Measurements from ENCODE around the gene EXOSC10. TPM values are rescaled to one million over a fixed set of nuclear protein-coding genes. Genes with fewer than 3 reads are reported as not detected.
"Not testable (repeated sequence)": the region's sequence is repeated elsewhere in the genome, so short reads cannot be mapped to it uniquely, and the experiment has no call there.

EXOSC10 gene
- total RNA-seq, 5 donors from 2014 or later (not counting 1 experiment from before 2014, with no cell fraction given): 72.5 to 85.2 (median 82.1) TPM

DNA sequence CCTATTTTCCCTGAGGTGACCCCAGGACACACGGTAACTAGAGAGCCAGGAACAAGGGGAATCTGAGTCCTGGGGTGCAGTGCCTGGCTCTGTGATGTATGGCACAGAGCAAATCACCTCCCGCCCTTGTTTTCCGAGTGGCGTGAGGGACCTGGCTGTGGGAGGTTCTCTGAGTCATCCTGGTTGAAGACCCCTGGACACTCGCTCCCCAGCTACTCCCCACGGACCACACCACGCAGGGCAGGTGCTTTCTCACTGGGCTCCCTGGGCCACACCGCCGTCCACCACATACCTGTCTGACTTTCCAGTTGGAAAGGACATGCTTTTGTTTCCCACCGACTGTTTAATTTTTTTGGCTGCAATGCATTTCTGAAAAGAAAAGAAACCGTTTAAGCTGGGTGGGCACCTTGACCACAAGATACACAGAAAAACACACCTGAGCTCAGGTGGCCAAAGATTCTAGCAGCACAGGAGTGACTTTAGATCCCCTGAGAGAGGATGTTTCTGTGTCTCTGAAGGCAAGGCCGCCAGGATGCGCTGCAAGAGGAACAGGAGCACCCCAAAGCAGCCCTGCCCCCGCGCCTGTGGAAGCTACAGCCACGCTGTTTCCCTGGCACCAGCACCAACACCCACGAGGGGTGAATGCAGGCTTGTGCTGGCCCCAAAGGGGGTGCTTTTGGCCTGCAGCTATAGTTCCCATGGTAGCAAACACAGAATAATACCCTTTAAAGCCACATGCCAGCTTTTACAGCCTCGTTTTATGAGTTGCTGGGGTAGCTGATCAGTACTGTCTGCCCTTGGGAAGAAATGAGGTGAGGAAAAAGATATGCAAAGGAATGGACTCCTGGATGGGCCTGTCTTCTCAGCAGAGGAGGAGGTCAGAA is 31.7 kb downstream of the EXOSC10 start:
- Histone ChIP-seq H3K4me1 (ENCODE audit: control insufficient read depth in 1 of 2, extremely low read depth in 1 of 2, insufficient read depth in 2 of 2, low read length in 2 of 2) (peaks cover 0 to 4% of the 10 kb centered on the region in 2 experiments), H3K27ac (ENCODE audit: low read length) (no peak overlapping the region), H3K27me3 (replicated peaks in 1 of 2; ENCODE audit: control insufficient read depth in 2 of 2, extremely low read depth in 1 of 2, insufficient read depth in 2 of 2, low read length in 1 of 2) (no peaks in the 10 kb centered on the region), H3K36me3 (ENCODE audit: control insufficient read depth in 2 of 2, extremely low read depth in 1 of 2, insufficient read depth in 1 of 2, low read length in 1 of 2) (peaks cover 23 to 73% of the 10 kb centered on the region in 2 donors), H3K9me3 (no peaks in the 10 kb centered on the region), H3K4me3 (ENCODE audit: control insufficient read depth in 1 of 2, extremely low read depth in 1 of 2, low read length in 1 of 2) (no peak overlapping the region)
- DNase-seq: no peak
- H3K9me3 Mint-ChIP-seq: no peaks in the 10 kb centered on the region
- H3K4me3 Mint-ChIP-seq: no peak overlapping the region
- ChIA-PET POLR2A (no interaction called here), CTCF (no interaction called here)
- no peak overlapping the region for H3K27ac Mint-ChIP-seq
- H3K4me1 Mint-ChIP-seq: peaks cover 5 to 6% (median 6%) of the 10 kb centered on the region in 3 donors
- H3K27me3 Mint-ChIP-seq: no peaks in the 10 kb centered on the region
- 97% methylated on average over 12 of the region's 18 CpGs for WGBS (ENCODE audit: insufficient coverage)
- H3K36me3 Mint-ChIP-seq: peaks cover 60% of the 10 kb centered on the region
- no peak for ATAC-seq (replicated peaks in 1 of 4)

DNA sequence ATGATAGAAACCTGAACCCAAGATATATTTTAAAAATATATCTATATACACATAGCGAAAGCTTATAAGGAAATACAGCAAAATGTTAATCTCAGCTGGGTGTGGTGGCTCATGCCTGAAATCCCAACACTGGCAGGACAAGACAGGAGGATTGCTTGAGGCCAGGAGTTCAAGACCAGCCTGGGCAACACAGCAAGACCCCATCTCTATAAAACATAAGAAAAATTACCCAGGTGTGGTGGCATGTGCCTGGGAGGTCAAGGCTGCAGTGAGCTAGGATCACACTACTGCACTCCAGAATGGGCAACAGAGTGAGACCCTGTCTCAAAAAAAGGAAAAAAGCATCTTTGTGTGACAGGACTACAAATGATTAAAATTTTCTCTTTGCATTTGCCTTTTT is 33.9 kb downstream of the EXOSC10 start:
- no peak overlapping the region for H3K4me3 ChIP-seq (ENCODE audit: control insufficient read depth in 1 of 2, extremely low read depth in 1 of 2, low read length in 1 of 2)
- H3K4me1 Mint-ChIP-seq: peaks cover 12 to 24% (median 21%) of the 10 kb centered on the region in 3 donors
- no peaks in the 10 kb centered on the region for H3K27me3 Mint-ChIP-seq
- H3K27me3 ChIP-seq (replicated peaks in 1 of 2; ENCODE audit: control insufficient read depth in 2 of 2, extremely low read depth in 1 of 2, insufficient read depth in 2 of 2, low read length in 1 of 2): no peaks in the 10 kb centered on the region
- WGBS (ENCODE audit: insufficient coverage): no CpG with 5 or more reads among the region's 1 CpG
- H3K36me3 Mint-ChIP-seq: peaks cover 43% of the 10 kb centered on the region
- no peak overlapping the region for H3K4me3 Mint-ChIP-seq
- H3K36me3 ChIP-seq (ENCODE audit: control insufficient read depth in 2 of 2, extremely low read depth in 1 of 2, insufficient read depth in 1 of 2, low read length in 1 of 2): peaks cover 16 to 54% of the 10 kb centered on the region in 2 donors
- H3K4me1 ChIP-seq (ENCODE audit: control insufficient read depth in 1 of 2, extremely low read depth in 1 of 2, insufficient read depth in 2 of 2, low read length in 2 of 2): peaks cover 3 to 18% of the 10 kb centered on the region in 2 experiments
- ChIA-PET CTCF (no interaction called here), POLR2A (no interaction called here)
- ATAC-seq (replicated peaks in 1 of 4): no peak
- DNase-seq: no peak
- no peak overlapping the region for H3K27ac Mint-ChIP-seq
- H3K9me3 Mint-ChIP-seq: no peaks in the 10 kb centered on the region
- no peak overlapping the region for H3K27ac ChIP-seq (ENCODE audit: low read length)
- H3K9me3 ChIP-seq: no peaks in the 10 kb centered on the region

DNA sequence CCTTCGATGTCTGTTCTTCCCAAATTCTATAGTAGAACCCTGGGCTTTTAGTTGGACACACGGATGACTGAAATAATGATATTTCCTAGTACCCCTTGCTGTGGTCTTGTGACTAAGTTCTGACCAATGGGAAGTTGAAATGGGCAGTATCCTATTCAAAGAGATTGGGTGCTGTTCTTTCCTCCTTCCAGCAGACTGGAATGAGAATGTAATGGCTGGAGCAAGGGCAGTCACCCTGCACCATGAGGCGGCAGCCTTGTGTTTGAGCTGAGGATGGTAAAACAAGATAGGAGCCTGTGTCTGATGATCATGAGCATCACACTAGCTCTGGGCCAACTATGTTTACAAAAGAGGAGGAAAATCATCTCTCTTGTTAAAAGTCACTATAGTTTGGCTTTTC is 34.7 kb downstream of the EXOSC10 start:
- CTCF ChIA-PET: interaction anchor here in 1 of 2 donors (0.7 kb wide), 1 partner anchor 9 kb away, joined by 3 read pairs; no protein-coding TSS in a partner anchor
- Histone ChIP-seq H3K4me1 (ENCODE audit: control insufficient read depth in 1 of 2, extremely low read depth in 1 of 2, insufficient read depth in 2 of 2, low read length in 2 of 2) (peaks cover 7 to 25% of the 10 kb centered on the region in 2 experiments), H3K27me3 (replicated peaks in 1 of 2; ENCODE audit: control insufficient read depth in 2 of 2, extremely low read depth in 1 of 2, insufficient read depth in 2 of 2, low read length in 1 of 2) (no peaks in the 10 kb centered on the region), H3K27ac (ENCODE audit: low read length) (no peak overlapping the region), H3K36me3 (ENCODE audit: control insufficient read depth in 2 of 2, extremely low read depth in 1 of 2, insufficient read depth in 1 of 2, low read length in 1 of 2) (peaks cover 15 to 46% of the 10 kb centered on the region in 2 donors), H3K4me3 (ENCODE audit: control insufficient read depth in 1 of 2, extremely low read depth in 1 of 2, low read length in 1 of 2) (no peak overlapping the region), H3K9me3 (no peaks in the 10 kb centered on the region)
- WGBS (ENCODE audit: insufficient coverage): no CpG with 5 or more reads among the region's 3 CpGs
- Mint-ChIP-seq H3K27me3 (no peaks in the 10 kb centered on the region), H3K9me3 (no peaks in the 10 kb centered on the region), H3K36me3 (peaks cover 38% of the 10 kb centered on the region), H3K4me1 (peaks cover 18 to 28% (median 27%) of the 10 kb centered on the region in 3 donors), H3K27ac (no peak overlapping the region), H3K4me3 (no peak overlapping the region)
- DNase-seq: no peak
- ATAC-seq (replicated peaks in 1 of 4): no peak
- POLR2A ChIA-PET: no interaction called here

DNA sequence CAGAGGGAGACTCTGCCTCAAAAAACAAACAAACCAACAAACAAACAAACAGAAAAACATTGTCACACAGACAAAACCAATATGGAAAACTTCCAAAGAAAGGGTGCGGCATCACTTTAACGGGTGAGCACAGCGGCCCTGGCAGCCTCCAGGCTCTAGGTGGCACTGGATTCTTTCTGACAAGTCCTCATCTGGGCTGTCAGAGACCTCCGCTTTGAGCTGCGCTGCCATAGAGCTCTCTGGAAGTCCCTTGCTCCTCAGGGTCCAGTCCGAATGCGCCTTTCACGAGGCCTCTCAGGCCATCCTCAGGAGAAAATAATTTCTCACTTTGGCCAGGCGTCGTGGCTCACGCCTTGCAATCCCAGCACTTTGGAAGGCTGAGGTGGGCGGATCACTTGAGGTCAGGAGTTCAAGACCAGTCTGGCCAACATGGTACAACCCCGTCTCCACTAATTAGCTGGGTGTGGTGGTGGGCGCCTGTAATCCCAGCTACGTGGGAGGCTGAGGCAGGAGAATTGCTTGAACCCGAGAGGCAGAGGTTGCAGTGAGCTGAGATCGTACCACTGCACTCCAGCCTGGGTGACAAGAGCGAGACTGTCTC is 35.6 kb downstream of the EXOSC10 start:
- H3K9me3 Mint-ChIP-seq; H3K4me3 Mint-ChIP-seq; DNase-seq; H3K27ac ChIP-seq (ENCODE audit: low read length); H3K27me3 ChIP-seq (replicated peaks in 1 of 2; ENCODE audit: control insufficient read depth in 2 of 2, extremely low read depth in 1 of 2, insufficient read depth in 2 of 2, low read length in 1 of 2); H3K9me3 ChIP-seq; H3K4me3 ChIP-seq (ENCODE audit: control insufficient read depth in 1 of 2, extremely low read depth in 1 of 2, low read length in 1 of 2); ATAC-seq (replicated peaks in 1 of 4); H3K27me3 Mint-ChIP-seq: not testable (repeated sequence)
- Mint-ChIP-seq H3K36me3 (peaks cover 31% of the 10 kb centered on the region), H3K27ac (peak overlapping the region in 1 of 2 donors; percentile 74), H3K4me1 (peaks cover 22 to 30% (median 29%) of the 10 kb centered on the region in 3 donors)
- 92% methylated on average over 11 of the region's 18 CpGs for WGBS (ENCODE audit: insufficient coverage)
- CTCF ChIA-PET: interaction anchor here in 1 of 2 donors (4.6 kb wide), 1 partner anchor 26 kb away, joined by 30 read pairs; no protein-coding TSS in a partner anchor
- peaks cover 7 to 30% of the 10 kb centered on the region in 2 experiments for H3K4me1 ChIP-seq (ENCODE audit: control insufficient read depth in 1 of 2, extremely low read depth in 1 of 2, insufficient read depth in 2 of 2, low read length in 2 of 2)
- POLR2A ChIA-PET: interaction anchor here in 1 of 2 donors (0.6 kb wide), 1 partner anchor 100 kb away, joined by 6 read pairs; no protein-coding TSS in a partner anchor
- H3K36me3 ChIP-seq (ENCODE audit: control insufficient read depth in 2 of 2, extremely low read depth in 1 of 2, insufficient read depth in 1 of 2, low read length in 1 of 2): peaks cover 9 to 36% of the 10 kb centered on the region in 2 donors

DNA sequence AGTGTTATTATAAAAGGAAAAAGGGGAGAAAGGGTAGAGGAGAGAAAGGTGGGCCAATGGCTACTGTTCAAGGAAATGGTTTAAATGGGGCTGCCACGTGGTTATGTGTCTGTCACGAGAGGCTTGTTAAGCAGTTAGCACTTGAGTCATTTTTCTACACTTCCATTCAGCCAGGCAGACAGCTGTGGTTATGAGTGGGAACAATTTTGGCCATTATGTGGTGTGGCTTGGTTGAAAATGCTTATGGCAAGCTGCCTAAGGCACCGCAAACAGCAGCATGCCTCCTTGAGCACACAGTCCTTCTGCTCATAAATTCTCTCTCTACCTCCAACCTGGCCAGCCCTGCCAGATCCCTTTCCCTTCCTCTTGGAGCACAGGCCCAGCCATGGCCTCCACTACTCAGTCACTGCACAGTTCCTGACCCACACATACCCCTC is 36.7 kb downstream of the EXOSC10 start:
- WGBS (ENCODE audit: insufficient coverage): no CpG with 5 or more reads among the region's 3 CpGs

More for the DNA sequence above, 36.7 kb downstream of the EXOSC10 start:
- peak in 4 of 35 experiments; percentile 4 to 50 (median 12) for DNase-seq
- Histone ChIP-seq H3K36me3 (ENCODE audit: control insufficient read depth in 2 of 2, extremely low read depth in 1 of 2, insufficient read depth in 1 of 2, low read length in 1 of 2) (peaks cover 3 to 26% of the 10 kb centered on the region in 2 donors), H3K9me3 (no peaks in the 10 kb centered on the region), H3K4me3 (ENCODE audit: control insufficient read depth in 1 of 2, extremely low read depth in 1 of 2, low read length in 1 of 2) (no peak overlapping the region), H3K27me3 (replicated peaks in 1 of 2; ENCODE audit: control insufficient read depth in 2 of 2, extremely low read depth in 1 of 2, insufficient read depth in 2 of 2, low read length in 1 of 2) (no peaks in the 10 kb centered on the region), H3K4me1 (ENCODE audit: control insufficient read depth in 1 of 2, extremely low read depth in 1 of 2, insufficient read depth in 2 of 2, low read length in 2 of 2) (peaks cover 9 to 37% of the 10 kb centered on the region in 2 experiments), H3K27ac (ENCODE audit: low read length) (no peak overlapping the region)
- ATAC-seq (replicated peaks in 1 of 4): no peak
- Mint-ChIP-seq H3K27me3 (no peaks in the 10 kb centered on the region), H3K27ac (peak overlapping the region; percentile 74 to 80), H3K36me3 (peaks cover 20% of the 10 kb centered on the region), H3K9me3 (no peaks in the 10 kb centered on the region), H3K4me3 (peak overlapping the region in 1 of 3 donors; percentile 10), H3K4me1 (peaks cover 28 to 38% (median 35%) of the 10 kb centered on the region in 3 donors)
- POLR2A ChIA-PET: no interaction called here
- CTCF ChIA-PET: interaction anchor here (0.5 to 4.6 kb wide), 5 partner anchors 13 to 1141 kb away, joined by 3 to 30 read pairs (median 4); no protein-coding TSS in a partner anchor

Data from T-cell (primary cell).